ENCODE measurements around the gene NCOR2. TPM values are rescaled to one million over a fixed set of nuclear protein-coding genes. Genes with fewer than 3 reads are reported as not detected.

Gene NCOR2
- polyA plus RNA-seq, 2 donors, result 22.9 to 48.1 TPM

DNA sequence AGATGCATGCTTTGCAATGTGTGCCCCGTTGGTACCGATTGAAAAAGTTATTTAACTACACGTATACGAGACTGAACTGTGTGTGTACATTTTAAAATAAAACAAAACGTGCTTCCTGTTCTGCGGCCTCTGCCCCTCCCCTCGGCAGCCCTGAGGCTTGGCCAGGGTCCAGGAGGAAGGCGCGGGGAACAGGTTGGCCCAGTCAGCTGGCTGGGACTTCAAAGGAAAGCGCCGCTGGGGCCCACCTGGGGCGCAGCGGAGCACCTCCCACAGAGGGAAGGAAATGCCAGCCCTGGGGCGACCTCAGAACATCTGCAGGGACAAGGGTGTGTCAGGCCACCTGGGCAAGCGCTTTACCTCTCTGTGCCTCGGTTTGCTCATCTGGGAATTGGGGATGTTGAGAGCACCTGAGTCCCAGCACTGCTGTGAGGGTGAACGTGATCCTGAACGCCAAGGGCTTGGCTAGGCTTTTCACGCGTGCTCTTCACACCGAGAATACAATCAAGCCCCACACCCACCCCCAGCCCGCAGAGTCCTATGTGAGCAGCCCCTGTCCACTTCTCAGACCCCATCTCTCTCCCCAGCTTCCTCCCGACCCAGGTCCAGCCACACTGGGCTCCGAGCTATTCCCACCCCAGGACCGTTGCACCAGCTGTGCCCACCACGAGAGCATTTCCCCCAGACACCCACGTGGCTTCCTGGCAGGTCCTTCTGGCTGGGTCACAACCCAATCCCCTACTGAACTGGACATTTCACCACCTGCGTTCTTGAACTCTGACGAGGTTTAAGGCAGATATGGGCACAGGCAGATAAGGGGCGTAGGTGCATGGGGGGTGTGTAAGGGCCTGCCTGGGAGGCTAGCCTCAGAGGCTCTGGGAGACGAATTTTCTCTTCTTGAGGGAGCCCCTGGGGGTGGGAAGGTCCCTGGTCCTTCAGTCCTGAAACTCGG, 41.9 kb upstream of the NCOR2 start:
- Histone ChIP-seq H3K9me3 (ENCODE audit: control insufficient read depth in 2 of 2, insufficient read depth in 1 of 2, low read depth in 1 of 2, low read length in 1 of 2) (peaks cover 0 to 6% of the 10 kb centered on the region in 2 donors), H3K27me3 (ENCODE audit: control insufficient read depth in 1 of 2, insufficient read depth in 2 of 2, low read length in 2 of 2) (no peaks in the 10 kb centered on the region), H3K27ac (ENCODE audit: low read depth in 2 of 2, low read length in 1 of 2) (peak overlapping the region; percentile 73 to 91), H3K36me3 (ENCODE audit: control insufficient read depth in 2 of 2, insufficient read depth in 2 of 2, low read length in 1 of 2) (no peaks in the 10 kb centered on the region), H3K4me3 (ENCODE audit: low read depth in 1 of 2, low read length in 2 of 2) (no peak overlapping the region), H3K4me1 (ENCODE audit: control insufficient read depth in 2 of 2, insufficient read depth in 2 of 2, low read length in 1 of 2) (peaks cover 6 to 14% of the 10 kb centered on the region in 2 donors)
- 18 to 22% methylated on average over 32 of the region's 32 CpGs for WGBS, 2 donors

DNA sequence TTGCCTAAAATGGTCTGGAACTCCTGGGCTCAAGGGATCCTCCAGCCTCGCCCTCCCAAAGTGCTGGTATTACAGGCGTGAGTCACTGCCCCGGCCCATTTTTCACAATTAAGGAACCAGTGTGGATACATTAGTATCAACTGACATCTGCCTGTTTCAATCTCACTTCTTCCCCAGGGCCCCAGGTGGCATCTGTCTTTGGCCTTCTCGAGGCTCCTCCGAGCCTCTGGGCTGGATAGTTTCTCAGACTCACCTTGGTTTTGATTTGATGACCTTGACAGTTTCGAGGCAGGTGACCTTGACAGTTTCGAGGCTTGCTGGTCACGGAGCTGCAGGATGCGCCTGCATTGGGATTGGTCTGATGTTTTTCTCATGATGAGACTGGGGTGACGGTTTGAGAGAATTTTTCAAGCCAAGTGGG, 41.0 kb upstream of the NCOR2 start:
- WGBS, 2 donors, result 37 to 46% methylated on average over 10 of the region's 10 CpGs
- Histone ChIP-seq H3K36me3 (ENCODE audit: control insufficient read depth in 2 of 2, insufficient read depth in 2 of 2, low read length in 1 of 2) (no peaks in the 10 kb centered on the region), H3K27ac (ENCODE audit: low read depth in 2 of 2, low read length in 1 of 2) (peak overlapping the region; percentile 73 to 91), H3K27me3 (ENCODE audit: control insufficient read depth in 1 of 2, insufficient read depth in 2 of 2, low read length in 2 of 2) (no peaks in the 10 kb centered on the region), H3K9me3 (ENCODE audit: control insufficient read depth in 2 of 2, insufficient read depth in 1 of 2, low read depth in 1 of 2, low read length in 1 of 2) (peaks cover 0 to 2% of the 10 kb centered on the region in 2 donors), H3K4me1 (ENCODE audit: control insufficient read depth in 2 of 2, insufficient read depth in 2 of 2, low read length in 1 of 2) (peaks cover 6 to 14% of the 10 kb centered on the region in 2 donors), H3K4me3 (ENCODE audit: low read depth in 1 of 2, low read length in 2 of 2) (no peak overlapping the region)

DNA sequence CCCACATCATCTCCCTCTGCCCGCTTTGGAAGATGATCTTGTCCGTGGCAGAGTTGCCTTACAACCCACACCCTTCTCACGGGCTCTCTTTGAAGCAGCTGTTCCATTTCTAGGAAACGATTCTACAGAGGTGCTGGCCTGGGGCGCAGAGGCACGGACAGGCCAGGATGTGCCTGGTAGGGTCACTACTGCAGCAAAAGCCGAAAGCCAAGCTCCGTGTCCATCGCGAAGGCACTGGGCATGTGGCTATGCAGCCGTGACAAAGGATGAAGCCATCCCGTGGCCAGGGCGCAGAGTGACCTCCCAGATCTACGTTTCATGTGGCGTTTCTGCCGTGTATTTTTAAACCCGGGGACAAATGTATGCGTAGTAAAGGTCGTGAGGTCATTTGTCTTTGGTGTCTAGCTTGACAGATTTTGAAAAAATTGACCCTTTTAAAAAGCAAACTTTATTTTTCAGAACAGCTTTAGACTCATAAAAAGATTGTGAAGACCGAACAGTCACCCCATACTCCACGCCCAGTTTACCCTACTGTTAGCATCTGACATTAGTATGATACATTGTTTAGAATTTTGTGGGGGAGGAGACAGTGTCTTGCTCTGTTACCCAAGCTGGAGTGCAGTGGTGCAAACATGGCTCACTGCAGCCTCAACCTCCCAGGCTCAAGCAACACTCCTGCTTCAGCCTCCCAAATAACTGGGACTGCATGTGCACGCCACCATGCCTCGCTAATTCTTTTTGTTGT, 40.4 kb upstream of the NCOR2 start:
- peaks cover 6 to 14% of the 10 kb centered on the region in 2 donors for H3K4me1 ChIP-seq (ENCODE audit: control insufficient read depth in 2 of 2, insufficient read depth in 2 of 2, low read length in 1 of 2)
- H3K27me3 ChIP-seq (ENCODE audit: control insufficient read depth in 1 of 2, insufficient read depth in 2 of 2, low read length in 2 of 2), result no peaks in the 10 kb centered on the region
- H3K9me3 ChIP-seq (ENCODE audit: control insufficient read depth in 2 of 2, insufficient read depth in 1 of 2, low read depth in 1 of 2, low read length in 1 of 2), result peaks cover 0 to 2% of the 10 kb centered on the region in 2 donors
- H3K4me3 ChIP-seq (ENCODE audit: low read depth in 1 of 2, low read length in 2 of 2), result no peak overlapping the region
- H3K27ac ChIP-seq (ENCODE audit: low read depth in 2 of 2, low read length in 1 of 2), result peak overlapping the region; percentile 73 to 91
- WGBS, 2 donors, result 90 to 91% methylated on average over 23 of the region's 23 CpGs
- H3K36me3 ChIP-seq (ENCODE audit: control insufficient read depth in 2 of 2, insufficient read depth in 2 of 2, low read length in 1 of 2), result no peaks in the 10 kb centered on the region

DNA sequence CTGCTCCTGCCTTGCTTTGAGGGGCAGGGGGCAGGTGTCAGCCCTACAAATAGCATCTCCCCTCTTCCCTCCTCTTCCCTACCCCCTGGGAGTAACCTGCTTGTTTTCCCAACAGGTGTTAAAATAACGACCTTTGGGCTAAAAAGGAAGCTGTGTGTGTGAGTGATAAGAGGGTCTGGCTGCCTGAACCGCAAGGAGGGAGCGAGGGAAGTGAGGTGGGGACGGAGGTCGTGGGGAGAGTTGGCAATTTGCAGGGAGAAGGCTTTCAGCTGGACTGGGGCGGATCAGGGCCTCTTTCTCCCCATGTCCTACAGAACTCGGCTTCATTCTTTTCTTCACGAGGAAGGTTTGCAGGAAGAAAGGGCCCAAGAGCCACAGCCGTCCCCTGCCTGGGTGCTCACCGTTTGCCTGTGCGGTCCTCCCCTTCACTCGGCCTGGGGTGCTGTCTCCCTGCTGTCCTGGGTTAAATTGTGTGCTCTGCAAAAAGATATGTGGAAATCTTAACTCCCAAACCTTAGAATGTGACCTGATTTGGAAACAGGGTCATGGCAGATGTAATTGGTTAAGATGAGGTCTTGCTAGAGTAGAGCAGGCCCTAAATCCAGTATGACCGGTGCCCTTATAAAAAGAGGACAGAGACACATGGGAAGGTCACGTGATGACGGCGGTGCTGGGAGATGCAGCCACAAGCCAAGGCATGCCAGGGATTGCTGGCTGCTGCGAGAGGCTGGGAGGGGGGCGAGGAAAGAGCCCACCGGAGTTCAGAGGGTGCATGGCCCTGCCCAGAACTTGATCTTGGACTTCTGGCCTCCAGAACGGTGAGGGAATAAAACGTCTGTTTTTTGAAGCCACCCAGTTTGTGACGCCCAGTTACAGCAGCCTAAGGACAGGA, 38.7 kb upstream of the NCOR2 start:
- Histone ChIP-seq H3K4me1 (ENCODE audit: control insufficient read depth in 2 of 2, insufficient read depth in 2 of 2, low read length in 1 of 2) (peaks cover 6 to 14% of the 10 kb centered on the region in 2 donors), H3K4me3 (ENCODE audit: low read depth in 1 of 2, low read length in 2 of 2) (no peak overlapping the region), H3K27me3 (ENCODE audit: control insufficient read depth in 1 of 2, insufficient read depth in 2 of 2, low read length in 2 of 2) (no peaks in the 10 kb centered on the region), H3K9me3 (ENCODE audit: control insufficient read depth in 2 of 2, insufficient read depth in 1 of 2, low read depth in 1 of 2, low read length in 1 of 2) (peaks cover 0 to 2% of the 10 kb centered on the region in 2 donors), H3K36me3 (ENCODE audit: control insufficient read depth in 2 of 2, insufficient read depth in 2 of 2, low read length in 1 of 2) (no peaks in the 10 kb centered on the region), H3K27ac (ENCODE audit: low read depth in 2 of 2, low read length in 1 of 2) (no peak overlapping the region)
- WGBS, 2 donors, result 76 to 80% methylated on average over 22 of the region's 22 CpGs

DNA sequence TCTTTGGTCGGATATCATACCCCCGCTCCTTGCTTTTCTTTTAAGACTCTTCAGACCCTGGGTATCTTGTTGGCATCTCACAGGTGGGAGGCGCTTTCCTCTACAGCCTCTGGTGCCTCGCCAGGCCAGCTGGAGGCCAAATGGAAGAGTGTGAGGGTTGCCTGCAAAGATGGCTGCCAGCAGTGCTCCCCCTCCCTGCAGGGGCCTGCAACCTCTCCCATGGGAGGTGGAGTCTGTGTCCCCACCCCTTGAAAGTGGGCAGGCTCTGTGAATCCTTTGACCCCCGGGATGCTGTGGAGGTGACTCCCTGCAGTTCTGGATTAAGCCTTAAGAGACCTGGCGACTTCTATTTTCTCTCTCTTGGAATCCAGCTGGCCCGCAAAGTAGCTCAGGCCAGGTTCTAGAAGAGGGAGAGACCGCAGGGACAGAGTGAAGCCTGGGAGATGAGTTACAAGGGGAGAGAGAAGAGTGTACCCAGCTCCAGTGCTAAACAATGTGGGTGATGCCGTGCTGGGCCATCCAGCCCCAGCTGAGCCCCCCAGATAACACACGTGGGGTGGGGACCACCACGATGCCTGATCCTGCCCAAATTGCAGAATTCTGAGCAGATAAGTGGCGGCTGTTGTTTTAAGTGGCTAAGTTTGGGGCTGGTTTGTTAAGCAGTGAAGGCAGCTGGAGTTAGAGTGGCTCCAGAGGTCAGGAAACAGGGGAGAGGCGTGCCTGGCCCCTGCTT, 37.9 kb upstream of the NCOR2 start:
- Histone ChIP-seq H3K27ac (ENCODE audit: low read depth in 2 of 2, low read length in 1 of 2) (no peak overlapping the region), H3K4me3 (ENCODE audit: low read depth in 1 of 2, low read length in 2 of 2) (no peak overlapping the region), H3K36me3 (ENCODE audit: control insufficient read depth in 2 of 2, insufficient read depth in 2 of 2, low read length in 1 of 2) (no peaks in the 10 kb centered on the region), H3K4me1 (ENCODE audit: control insufficient read depth in 2 of 2, insufficient read depth in 2 of 2, low read length in 1 of 2) (peaks cover 6 to 14% of the 10 kb centered on the region in 2 donors), H3K27me3 (ENCODE audit: control insufficient read depth in 1 of 2, insufficient read depth in 2 of 2, low read length in 2 of 2) (no peaks in the 10 kb centered on the region), H3K9me3 (ENCODE audit: control insufficient read depth in 2 of 2, insufficient read depth in 1 of 2, low read depth in 1 of 2, low read length in 1 of 2) (peaks cover 0 to 2% of the 10 kb centered on the region in 2 donors)
- 75 to 82% methylated on average over 13 of the region's 13 CpGs for WGBS, 2 donors

DNA sequence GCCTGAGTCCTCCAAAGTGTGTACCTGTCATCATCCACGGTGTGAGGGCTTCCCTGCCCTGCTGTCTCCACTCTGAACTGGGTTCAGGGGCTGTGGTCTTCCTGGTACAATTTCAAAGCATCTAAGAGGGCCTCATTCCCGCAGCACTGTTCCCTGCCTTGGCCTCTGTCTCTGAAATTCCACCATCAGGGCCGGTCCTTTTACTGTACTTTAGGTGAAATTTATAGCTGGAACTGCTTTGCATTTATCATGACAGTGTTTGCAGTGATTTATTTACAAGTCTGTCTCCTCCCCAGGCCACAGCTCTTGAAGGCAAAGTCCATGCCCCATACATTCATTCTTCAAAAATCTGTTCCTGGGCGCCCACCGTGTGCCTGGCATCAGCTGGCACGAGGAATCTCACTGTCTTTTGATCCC, 36.9 kb upstream of the NCOR2 start:
- 74 to 79% methylated on average over 6 of the region's 6 CpGs for WGBS, 2 donors
- H3K4me3 ChIP-seq (ENCODE audit: low read depth in 1 of 2, low read length in 2 of 2), result no peak overlapping the region
- H3K9me3 ChIP-seq (ENCODE audit: control insufficient read depth in 2 of 2, insufficient read depth in 1 of 2, low read depth in 1 of 2, low read length in 1 of 2), result peaks cover 0 to 2% of the 10 kb centered on the region in 2 donors
- H3K36me3 ChIP-seq (ENCODE audit: control insufficient read depth in 2 of 2, insufficient read depth in 2 of 2, low read length in 1 of 2), result no peaks in the 10 kb centered on the region
- peaks cover 5 to 10% of the 10 kb centered on the region in 2 donors for H3K4me1 ChIP-seq (ENCODE audit: control insufficient read depth in 2 of 2, insufficient read depth in 2 of 2, low read length in 1 of 2)
- no peaks in the 10 kb centered on the region for H3K27me3 ChIP-seq (ENCODE audit: control insufficient read depth in 1 of 2, insufficient read depth in 2 of 2, low read length in 2 of 2)
- no peak overlapping the region for H3K27ac ChIP-seq (ENCODE audit: low read depth in 2 of 2, low read length in 1 of 2)

DNA sequence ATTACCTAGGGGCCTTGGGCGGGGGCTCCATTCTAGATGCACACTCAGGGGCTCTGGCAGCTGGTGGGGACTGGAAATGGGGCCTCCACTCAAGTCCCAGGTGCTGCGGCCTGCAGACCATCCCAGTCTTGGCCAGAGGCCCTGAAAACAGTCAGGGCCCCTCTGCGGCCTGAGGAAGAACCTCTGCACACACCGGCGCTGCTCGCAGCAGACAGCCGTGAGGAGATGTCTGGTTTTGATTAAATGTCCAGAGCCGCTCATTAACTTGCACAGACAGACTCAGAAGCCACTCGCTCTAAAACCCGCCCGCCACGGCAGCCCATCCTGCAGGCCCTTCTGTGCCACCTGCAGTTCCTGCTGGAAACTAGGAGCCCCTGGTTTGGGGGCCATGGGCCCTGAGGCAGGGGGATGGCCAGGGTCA, 36.4 kb upstream of the NCOR2 start:
- H3K4me3 ChIP-seq (ENCODE audit: low read depth in 1 of 2, low read length in 2 of 2), result no peak overlapping the region
- H3K4me1 ChIP-seq (ENCODE audit: control insufficient read depth in 2 of 2, insufficient read depth in 2 of 2, low read length in 1 of 2), result peaks cover 2 to 8% of the 10 kb centered on the region in 2 donors
- 87 to 95% methylated on average over 12 of the region's 12 CpGs for WGBS, 2 donors
- no peaks in the 10 kb centered on the region for H3K36me3 ChIP-seq (ENCODE audit: control insufficient read depth in 2 of 2, insufficient read depth in 2 of 2, low read length in 1 of 2)
- peaks cover 0 to 2% of the 10 kb centered on the region in 2 donors for H3K9me3 ChIP-seq (ENCODE audit: control insufficient read depth in 2 of 2, insufficient read depth in 1 of 2, low read depth in 1 of 2, low read length in 1 of 2)
- no peak overlapping the region for H3K27ac ChIP-seq (ENCODE audit: low read depth in 2 of 2, low read length in 1 of 2)
- H3K27me3 ChIP-seq (ENCODE audit: control insufficient read depth in 1 of 2, insufficient read depth in 2 of 2, low read length in 2 of 2), result no peaks in the 10 kb centered on the region

DNA sequence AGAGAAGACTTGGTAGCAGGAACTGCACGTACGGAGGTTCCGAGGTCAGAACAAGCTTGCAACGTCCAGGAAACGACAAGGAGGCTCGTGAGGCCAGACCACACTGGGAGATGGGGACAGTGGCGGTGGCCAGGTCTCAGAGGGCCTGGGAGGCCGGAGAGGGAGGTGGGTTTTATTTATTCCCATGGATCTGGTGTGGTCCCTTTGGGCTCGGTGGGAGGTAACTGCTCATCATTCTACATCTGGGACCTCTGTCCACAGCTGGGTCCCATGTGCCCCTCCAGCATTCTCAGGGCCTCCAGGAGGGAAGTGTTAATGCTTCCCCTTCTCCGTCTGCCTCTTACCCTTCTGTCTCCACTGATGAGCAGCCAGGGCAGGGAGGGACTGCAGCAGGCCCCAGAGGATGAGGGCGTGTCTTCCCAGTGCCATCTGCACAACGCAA, 35.7 kb upstream of the NCOR2 start:
- 66 to 80% methylated on average over 11 to 12 of the region's 12 CpGs for WGBS, 2 donors
- Histone ChIP-seq H3K36me3 (ENCODE audit: control insufficient read depth in 2 of 2, insufficient read depth in 2 of 2, low read length in 1 of 2) (no peaks in the 10 kb centered on the region), H3K27ac (ENCODE audit: low read depth in 2 of 2, low read length in 1 of 2) (no peak overlapping the region), H3K4me1 (ENCODE audit: control insufficient read depth in 2 of 2, insufficient read depth in 2 of 2, low read length in 1 of 2) (peaks cover 0 to 4% of the 10 kb centered on the region in 2 donors), H3K4me3 (ENCODE audit: low read depth in 1 of 2, low read length in 2 of 2) (no peak overlapping the region), H3K27me3 (ENCODE audit: control insufficient read depth in 1 of 2, insufficient read depth in 2 of 2, low read length in 2 of 2) (no peaks in the 10 kb centered on the region), H3K9me3 (ENCODE audit: control insufficient read depth in 2 of 2, insufficient read depth in 1 of 2, low read depth in 1 of 2, low read length in 1 of 2) (peaks cover 0 to 2% of the 10 kb centered on the region in 2 donors)

Measured in esophagus (tissue), 2 donors.